Suprapubic skin (tissue), 3 donors: Measurements from ENCODE around the gene C16orf89.
"Not testable (repeated sequence)": the region's sequence is repeated elsewhere in the genome, so short reads cannot be mapped to it uniquely, and the experiment has no call there.

ENCODE experiments used
- POLR2AphosphoS5 ChIP-seq, 3 donors: sonication (generic); formaldehyde crosslinking; IDR thresholded peaks; one replicate each; pipeline ENCODE4 v1.6.1; 2017; ENCODE audit warnings: antibody characterized with exemption in 3 of 3
- TF ChIP-seq, protein P1 (sequence below), 2 donors: fragments of 200-600 bp in 1 of 2; fragments of 450-650 bp in 1 of 2; sonication (generic) in 1 of 2; IDR thresholded peaks; one replicate each; pipeline ENCODE4 v1.5.1; 2016 to 2019; ENCODE audit warnings: antibody characterized with exemption in 2 of 2, mild to moderate bottlenecking in 1 of 2, moderate library complexity in 1 of 2

DNA sequence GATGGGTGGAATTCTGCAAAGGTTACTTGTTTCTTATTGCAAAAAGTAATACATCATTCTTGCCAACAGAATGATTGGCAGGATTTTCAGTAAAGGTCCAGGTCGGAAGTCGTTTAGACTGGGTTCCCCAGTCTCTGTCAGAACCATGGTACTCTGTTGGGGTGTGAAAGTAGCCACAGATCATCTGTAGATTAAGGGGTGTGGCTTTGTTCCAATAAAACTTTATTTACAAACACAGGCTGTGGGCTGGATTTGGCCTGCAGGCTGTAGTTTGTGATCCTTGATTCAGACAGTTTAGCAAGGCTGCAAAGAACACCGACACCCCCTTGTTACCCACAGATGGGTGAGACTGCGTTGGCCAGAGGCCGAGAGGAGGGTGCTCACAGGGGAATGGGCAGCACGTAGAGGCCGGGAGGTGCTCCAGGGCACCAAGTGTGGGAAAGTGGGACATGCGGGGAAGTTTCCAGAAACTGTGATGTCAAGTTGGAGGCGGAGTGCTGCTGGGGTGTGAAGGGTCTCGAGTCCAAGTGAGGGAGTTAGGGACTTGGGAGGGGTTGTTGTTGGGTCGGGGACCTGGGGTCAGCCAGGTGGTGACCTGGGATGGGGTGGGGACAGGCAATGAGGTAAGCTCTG, 18.5 kb upstream of the C16orf89 start:
- TF ChIP-seq, protein P1, sequence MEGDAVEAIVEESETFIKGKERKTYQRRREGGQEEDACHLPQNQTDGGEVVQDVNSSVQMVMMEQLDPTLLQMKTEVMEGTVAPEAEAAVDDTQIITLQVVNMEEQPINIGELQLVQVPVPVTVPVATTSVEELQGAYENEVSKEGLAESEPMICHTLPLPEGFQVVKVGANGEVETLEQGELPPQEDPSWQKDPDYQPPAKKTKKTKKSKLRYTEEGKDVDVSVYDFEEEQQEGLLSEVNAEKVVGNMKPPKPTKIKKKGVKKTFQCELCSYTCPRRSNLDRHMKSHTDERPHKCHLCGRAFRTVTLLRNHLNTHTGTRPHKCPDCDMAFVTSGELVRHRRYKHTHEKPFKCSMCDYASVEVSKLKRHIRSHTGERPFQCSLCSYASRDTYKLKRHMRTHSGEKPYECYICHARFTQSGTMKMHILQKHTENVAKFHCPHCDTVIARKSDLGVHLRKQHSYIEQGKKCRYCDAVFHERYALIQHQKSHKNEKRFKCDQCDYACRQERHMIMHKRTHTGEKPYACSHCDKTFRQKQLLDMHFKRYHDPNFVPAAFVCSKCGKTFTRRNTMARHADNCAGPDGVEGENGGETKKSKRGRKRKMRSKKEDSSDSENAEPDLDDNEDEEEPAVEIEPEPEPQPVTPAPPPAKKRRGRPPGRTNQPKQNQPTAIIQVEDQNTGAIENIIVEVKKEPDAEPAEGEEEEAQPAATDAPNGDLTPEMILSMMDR (IDR thresholded peaks at IDR 0.05) = not testable (repeated sequence)
- TF ChIP-seq POLR2AphosphoS5 (IDR thresholded peaks at IDR 0.05) = not testable (repeated sequence)
